A204.1 (cell line): Measurements from ENCODE around the gene TP53RK.

ENCODE experiments used
- FAIRE-seq: peaks from 2 replicates; lab custom pipeline; 2012; peaks lifted over from hg19 to GRCh38; lab: Jason Lieb, UNC

Gene TP53RK

DNA sequence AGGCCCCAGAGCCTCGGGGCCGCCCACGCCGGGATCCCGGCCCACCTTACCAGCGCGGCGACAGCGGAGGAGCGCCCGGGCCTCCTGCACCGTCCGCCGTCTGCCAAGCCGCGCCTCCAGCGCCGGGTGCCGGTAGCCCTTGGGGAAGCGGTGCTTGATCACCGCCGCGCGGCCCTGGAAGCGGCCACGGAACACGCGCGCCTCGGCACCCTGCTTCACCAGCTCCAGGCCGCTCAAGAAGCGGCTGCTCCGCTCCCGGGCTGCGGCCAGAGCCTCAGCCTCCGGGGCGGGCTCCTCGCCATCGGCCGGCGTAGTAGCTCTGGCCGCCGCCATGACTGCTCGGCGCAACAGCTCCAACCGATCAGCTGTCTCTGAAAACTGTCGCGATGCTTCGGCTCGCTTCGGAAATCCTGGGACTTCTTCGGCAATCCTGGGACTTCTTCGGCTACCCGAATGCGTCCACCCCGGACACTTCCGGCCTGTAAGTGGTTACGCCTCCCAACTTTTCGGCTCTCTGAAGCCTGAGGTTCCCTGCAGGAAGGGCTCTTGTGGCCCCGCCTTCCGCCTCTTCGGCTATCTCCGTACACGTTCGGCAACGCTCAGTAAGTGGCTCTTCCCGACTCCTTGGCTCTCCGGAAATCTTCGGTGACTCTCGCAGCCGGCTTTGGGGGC lies at the start of gene TP53RK:
Gene TP53RK, minus strand, starts transcription at position 363 of the 672 bp plus-strand sequence. Its CDS starts 30 bp downstream, at position 333.
- FAIRE-seq, result peak; percentile 99

DNA sequence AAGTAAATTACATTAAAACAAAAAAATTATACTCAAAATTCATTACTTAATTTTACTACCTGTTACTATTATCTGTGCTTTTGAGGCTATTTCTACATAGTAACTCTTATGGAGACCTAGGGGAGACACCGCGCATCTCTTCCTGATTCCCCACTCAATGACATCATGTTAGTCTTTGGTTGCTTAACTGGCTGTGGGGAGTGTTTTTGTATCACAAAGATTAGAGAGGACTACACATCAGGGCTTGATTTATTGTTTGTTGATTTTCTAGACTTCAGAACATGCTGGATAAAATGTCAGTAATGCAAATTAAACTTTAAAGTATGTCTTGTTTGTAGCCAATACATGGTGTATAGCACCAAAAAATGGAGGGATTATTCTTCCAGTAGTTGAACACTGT lies 46.2 kb upstream of the TP53RK start:
- no peak for FAIRE-seq

DNA sequence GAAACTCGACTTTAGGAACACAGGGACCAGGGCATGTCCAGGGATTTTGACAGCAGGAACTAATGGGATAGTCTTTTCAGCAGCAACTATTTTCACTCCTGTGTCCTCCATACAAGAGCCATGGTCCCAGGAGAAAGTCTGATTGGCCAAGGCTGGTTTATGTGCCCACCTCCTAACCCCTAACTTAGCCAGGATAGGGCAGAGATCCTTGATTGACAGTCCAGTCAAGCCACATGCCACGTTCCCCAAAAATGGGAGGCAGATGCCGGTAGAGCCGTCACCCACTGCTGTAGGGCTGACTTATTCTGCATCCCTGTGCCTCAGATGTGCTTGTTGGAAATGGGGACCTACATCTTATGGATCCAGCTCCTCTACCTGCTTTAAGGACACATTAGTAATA lies 42.5 kb upstream of the TP53RK start:
- FAIRE-seq, result no peak

DNA sequence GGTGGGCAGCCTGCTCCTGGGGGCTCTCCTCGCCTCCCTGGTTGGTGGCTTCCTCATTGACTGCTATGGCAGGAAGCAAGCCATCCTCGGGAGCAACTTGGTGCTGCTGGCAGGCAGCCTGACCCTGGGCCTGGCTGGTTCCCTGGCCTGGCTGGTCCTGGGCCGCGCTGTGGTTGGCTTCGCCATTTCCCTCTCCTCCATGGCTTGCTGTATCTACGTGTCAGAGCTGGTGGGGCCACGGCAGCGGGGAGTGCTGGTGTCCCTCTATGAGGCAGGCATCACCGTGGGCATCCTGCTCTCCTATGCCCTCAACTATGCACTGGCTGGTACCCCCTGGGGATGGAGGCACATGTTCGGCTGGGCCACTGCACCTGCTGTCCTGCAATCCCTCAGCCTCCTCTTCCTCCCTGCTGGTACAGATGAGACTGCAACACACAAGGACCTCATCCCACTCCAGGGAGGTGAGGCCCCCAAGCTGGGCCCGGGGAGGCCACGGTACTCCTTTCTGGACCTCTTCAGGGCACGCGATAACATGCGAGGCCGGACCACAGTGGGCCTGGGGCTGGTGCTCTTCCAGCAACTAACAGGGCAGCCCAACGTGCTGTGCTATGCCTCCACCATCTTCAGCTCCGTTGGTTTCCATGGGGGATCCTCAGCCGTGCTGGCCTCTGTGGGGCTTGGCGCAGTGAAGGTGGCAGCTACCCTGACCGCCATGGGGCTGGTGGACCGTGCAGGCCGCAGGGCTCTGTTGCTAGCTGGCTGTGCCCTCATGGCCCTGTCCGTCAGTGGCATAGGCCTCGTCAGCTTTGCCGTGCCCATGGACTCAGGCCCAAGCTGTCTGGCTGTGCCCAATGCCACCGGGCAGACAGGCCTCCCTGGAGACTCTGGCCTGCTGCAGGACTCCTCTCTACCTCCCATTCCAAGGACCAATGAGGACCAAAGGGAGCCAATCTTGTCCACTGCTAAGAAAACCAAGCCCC lies 36.2 kb upstream of the TP53RK start:
- no peak for FAIRE-seq

DNA sequence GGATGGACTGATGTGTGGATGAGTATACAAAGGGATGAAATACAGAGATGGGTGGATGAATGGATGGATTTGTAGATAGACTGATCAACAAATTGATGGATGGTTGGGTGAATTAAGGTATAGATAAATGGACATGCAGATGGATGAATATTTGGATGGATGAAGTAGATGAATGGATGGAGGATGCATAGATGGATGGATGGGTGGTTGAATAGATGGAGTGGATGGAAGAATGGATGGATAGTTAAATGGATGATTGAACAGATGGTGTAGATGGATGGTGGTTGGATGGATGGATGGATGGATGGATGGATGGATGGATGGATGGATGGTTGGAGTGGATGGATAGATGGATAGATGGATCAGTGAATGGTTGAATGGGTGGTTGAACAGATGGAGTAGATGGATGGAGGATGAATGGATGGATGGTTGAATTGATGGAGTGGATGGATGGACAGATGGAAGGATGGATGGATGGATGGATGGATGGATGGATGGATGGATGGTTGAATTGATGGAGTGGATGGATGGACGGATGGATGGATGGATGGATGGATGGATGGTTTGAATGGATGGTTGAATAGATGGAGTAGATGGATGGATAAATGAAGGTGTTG lies 35.2 kb upstream of the TP53RK start:
- no peak for FAIRE-seq

DNA sequence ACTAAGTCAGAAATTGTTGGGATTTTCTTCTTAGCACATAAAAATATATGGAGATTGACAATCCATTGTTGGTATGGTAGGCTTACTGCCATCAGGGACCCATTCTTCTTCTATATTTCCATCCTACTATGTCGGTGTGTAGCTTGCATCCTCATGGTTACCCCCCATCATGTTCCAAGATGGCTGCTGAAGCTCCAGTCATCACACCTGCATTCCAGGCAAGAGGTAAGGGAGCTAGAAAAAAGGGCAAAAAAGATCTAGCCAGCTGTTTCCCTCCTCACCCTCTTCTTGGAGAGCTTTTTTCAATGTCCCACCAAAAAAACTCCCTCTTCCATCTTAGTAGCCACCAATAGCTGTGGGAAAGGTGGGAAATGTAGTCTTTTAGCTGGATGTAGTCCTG lies 33.8 kb upstream of the TP53RK start:
- FAIRE-seq, result no peak

DNA sequence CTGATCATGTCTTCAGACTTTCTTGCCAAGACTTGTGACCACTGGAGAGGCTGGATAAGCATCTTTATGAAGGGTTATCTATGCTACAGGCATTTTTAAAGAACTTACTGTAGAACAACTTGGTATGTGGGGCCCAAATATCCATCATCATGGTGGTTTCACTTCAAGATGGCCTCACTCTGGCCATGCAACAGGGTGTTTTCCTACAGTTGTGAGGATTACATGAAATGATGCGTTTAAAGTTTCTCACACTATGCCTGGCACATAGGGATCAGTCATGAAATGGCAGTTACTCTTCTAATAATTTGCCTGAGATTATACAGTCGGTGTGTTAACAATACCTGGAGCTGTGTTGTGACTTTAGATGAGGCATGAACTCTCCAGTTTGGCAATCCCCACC lies 33.2 kb upstream of the TP53RK start:
- FAIRE-seq, result no peak

DNA sequence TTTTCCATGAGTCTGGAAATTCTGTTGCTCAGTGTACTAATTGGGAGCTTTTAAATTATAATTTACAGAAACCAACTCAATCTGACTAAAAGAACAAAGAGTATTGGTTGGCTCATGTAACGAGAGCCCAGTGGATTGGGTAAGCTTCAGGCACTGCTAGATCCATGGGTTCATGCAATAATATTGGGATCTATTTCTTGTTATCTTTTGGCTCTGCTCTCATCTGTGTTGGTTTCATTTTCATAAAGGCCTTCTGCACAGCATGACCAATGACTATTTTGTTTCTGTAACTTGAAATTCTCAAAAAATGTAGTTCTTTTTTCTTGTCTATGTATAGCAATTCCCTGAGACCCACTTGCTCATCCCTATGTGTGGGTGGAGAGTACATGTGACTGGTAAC lies 32.2 kb upstream of the TP53RK start:
- FAIRE-seq, result no peak

DNA sequence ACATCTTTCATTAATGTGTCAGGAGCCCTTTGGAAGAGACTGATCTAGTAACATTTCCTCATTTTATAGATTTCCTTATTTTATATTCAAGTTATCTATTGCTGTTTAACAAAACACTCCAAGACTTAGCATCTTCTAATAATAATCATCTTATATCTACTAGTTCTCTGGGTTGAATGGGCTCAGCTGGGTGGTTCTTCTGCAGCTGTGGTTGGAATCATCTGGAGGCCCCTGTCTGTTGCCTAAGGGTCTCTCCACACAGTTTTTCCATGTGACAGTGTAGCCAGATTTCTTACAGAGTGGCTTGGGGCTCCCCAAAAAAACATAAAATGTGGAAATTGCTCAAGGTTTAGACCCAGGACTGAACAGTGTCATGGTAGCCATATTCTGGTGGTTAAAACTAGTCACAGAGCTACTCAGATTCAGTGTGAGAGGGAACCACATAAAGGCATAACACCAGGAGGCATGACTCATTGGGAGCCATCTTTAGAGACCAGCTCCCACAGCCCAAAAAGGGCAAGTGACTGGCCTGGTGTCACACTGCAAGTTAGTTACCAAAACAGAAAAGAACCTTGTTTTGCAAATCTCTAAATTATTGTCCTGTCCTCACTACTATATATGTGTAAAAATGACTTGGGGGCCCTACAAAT lies 31.7 kb upstream of the TP53RK start:
- FAIRE-seq, result no peak

DNA sequence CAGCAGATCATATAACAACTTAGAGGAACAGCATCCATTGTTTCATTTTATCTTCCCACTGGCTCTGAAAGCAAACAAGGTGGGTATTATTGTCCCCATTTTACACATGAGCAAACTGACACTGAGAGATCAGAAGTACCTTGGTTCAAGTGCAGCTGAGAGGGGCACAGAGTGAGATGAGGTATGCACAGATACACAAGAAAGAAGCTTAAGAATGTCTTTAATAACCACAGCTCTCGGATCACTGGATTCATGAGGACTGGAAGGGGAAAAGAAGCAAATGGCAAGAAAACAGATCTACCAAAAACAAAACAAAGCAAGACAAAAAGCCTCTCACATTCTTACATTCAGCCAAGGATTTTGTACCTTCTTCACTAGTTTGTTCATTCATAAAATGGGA lies 30.8 kb upstream of the TP53RK start:
- FAIRE-seq, result no peak

DNA sequence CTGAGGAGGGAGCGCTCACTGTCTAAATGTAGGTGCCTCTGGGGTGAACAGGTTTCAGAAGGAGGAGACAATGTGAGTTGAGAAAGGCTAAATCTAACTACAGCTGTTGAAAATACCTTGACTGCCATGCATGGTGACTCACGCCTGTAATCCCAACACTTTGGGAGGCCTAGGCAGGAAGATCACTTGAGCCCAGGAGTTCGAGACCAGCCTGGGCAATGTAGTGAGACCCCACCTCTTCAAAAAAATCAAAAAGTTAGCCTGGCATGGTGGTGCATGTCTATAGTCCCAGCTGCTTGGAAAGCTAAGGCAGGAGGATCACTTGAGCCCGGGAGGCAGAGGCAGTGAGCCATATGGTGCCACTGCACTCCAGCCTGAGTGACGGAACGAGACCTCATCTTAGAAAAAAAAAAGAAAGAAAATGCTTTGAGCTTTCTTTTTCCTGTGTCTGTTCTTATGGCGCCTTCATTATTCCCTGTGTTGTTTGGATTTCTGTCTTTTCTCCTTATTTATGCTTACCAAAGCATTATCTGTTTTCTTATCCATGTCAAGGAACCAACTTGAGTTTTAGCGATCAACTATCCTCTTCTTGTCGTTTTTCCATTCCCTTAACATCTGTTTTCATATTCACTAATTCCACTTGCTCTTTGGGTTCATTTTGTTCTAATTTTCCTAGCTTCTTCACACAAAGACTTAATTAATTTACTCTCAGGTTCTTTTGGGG lies 28.7 kb upstream of the TP53RK start:
- no peak for FAIRE-seq

DNA sequence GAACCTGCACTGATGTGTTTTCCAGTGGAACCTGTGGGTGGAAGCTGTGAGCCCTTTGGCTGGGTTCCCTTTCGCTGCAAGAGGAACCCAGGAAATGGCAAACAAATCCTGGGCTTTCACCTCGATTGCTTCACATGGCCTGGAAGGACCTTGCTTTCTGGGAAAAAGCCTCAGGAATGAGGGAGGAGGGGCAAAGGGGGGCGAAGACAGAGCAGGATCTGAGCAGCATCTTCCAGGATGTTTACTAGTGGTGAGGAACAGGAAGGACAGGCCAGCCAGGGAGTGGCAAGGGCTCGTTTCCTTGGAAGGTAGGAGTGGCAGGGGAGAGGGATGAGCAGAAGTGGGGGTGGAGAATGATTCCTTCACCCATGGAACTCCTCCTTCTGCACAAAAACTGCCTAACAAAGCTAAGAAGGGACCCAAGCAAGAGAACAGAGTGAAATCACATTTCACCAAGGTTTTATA lies 26.1 kb upstream of the TP53RK start:
- no peak for FAIRE-seq

DNA sequence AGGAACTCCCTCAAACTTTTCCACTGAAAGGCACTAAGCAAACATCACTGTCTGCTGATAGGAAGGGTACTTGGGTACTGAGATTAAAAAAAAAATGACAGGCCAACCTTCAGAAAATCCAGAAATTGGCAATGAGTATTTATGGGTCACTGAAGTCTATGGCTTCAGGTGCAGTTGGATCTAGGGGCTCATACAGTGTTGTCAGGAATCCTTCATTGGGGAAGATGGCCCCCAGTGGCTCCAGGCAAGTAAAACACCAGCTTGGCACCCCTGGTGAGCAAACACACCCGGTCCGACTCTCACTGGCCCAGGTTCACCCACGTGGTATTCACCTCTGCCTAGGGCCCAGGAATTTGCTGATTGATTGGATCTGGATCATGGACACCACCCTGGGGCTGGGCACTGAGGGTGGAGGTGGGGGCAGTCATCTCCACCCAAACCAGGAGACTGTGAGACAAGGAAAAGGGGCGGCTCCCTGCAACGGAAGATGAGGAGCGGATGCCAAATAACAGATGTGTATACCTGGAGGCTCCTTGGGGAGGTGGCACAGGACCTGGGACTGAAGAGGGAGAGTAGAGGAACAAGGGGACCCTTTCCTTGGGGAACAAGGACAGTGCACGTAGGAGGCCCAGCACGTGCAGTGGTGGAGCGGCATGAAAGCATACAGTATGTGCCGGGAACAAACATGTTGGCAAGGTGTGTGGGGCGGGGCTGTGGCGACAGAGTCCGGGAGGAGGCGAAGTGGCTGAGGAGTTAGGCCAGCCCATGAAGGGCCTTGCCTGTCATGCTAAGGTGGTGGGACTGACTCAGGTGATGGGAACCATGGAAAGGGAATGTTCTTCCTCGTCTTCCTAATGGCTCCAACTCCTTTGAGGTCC lies 25.0 kb upstream of the TP53RK start:
- FAIRE-seq, result no peak

DNA sequence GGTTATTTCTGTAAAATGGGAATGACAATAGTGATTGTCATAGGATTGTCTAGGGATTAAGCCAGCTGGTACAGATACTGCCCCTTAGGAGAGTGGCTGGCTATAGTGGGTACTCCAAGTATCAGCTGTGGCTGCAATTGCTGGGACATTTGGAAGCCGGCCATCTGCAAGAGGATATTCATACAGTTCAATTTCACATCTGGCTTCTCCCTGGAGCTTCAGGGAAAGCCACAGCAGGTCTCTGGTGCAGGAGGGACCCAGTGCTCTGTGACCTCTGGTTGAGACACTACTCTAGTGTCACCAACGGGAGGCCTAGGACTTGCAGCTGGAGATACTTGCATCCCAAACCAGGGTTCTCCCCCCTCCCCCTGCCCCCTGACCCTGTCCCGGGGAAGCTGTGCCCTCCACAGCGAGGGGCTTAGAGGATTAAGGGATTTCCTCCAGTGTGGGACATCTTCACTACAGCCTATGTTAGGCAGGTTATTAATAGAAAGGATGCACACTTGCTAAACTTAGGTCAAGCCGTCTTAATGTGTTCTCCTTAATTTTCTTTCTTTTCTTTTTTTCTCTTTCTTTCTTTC lies 22.9 kb upstream of the TP53RK start:
- FAIRE-seq, result no peak

DNA sequence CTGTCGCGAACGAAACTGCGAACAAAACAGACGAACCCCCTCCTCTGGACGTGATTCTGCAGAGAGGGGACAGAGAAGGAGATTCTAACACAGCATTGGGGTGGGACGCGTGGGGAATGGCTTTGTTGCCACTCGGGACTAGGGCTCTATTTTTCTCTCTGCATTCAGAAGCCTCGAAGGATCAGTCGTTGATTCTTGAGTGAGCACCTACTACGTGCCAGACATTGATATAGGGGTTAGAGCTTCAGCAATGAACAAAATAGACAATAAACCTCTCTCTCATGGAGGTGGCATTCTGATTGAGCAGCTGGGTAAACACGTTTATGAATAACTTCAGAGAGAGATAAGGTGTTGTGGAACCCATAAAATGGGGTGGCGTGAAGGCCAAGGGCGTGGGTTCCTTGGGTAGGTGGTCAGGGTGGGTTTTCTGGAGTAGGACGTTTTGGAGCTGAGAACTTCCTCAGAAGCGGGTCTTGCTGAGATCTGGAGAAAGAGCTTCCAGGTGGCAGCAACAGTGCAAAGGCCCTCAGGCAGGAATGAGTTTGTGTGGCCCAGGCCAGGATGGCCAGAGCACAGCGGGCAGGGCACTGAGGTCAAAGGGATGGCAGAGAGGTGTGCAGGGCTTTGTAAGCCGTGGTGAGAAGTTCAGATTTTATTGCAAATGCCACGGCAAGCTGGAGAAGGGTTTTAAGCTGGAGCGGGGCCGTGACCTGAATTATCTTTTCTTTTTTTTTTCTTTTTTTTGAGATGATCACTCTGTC lies 21.1 kb upstream of the TP53RK start:
- no peak for FAIRE-seq

DNA sequence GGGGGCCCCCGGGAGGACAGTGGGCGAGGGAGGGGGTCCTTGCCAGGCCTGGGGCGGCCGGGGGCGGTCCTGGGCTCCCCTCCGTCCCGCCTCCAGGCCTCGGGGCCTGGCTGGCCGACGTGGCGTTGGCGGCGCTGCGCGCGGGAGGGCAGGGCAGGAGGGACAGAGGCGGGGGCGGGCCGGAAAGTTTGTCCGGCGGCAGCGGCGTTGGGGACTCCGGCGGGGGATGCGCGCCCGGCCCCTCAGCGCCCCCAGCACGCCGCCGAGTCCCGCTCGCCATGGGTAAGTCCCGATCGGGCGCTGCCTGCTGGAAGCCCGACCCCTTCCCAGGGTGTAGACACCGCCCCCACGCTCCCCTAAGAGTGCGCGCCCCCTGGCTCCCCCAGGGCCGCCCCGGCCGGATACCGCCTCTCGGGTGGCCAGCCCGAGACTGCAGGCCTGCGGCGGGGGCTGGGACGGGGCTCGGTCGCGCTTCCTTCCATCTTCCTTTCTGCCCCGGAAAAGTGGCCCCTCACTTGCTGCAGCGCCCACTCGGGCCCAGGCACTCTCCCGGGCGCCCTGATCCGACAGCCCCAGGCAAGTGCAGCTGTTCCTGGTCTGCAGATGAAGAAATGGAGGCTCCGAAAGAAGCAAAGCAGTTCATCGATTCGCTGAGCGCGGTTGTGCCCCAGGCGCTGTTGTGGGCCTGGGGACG lies 20.4 kb upstream of the TP53RK start, which contains the start of gene SLC2A10:
Gene SLC2A10, plus strand, starts transcription at position 191 of the 694 bp plus-strand sequence. Its CDS starts 88 bp downstream, at position 279.
- no peak for FAIRE-seq

DNA sequence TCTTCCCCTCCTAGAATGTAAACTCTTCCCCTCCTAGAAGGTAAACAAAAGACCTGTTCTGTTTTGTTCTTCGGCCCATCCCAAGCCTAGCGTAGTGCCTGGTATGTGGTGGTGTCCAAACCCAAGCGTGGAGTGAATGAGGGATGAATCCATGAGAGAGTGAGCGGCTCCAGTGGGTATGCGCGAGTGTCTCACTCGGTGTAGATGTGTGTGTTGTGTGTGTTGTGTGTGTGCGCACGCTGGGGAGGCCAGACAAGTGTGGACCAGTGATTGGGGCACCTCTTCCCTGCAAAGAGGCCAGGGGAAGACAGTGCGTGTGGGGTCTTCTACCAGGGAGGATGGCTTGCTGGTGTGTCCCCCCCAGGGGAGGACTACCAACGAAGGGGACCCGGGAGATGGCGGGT lies 19.8 kb upstream of the TP53RK start:
- no peak for FAIRE-seq

DNA sequence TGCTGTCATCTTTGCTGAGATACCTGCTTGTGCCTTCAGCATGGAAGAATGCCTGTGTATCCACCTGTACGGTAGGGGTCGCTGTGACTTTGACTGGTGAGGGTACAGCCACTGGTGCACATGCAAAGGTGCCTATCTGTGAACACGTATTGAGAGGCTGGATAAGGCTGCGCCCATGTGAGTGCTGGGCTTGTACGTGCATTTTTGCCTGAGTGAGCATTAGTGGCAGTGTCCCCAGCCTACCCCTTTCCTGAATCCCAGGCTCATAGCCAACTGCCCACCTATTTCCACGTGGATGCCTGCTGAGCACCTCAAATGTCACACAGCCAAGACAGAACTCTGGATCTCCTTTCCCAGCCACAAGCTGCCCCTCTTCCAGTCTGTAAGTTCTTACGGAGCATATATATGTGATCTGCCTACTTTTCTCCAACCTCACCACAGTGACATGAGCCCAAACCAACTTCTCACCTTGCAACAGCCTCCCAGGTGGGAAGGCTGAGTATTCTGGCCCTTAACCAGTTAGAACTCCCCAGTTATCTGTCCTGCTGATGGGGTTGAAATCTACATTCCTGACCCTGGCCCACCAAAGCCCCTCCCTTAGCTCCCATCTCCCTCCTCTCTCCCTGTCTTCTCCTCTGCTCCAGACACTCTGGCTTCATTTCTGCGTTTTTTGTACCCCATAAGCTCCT lies 19.1 kb upstream of the TP53RK start:
- FAIRE-seq, result no peak
